Measurements from ENCODE around the gene TARBP2. TPM values are rescaled to one million over a fixed set of nuclear protein-coding genes. Genes with fewer than 3 reads are reported as not detected.
"Not testable (repeated sequence)": the region's sequence is repeated elsewhere in the genome, so short reads cannot be mapped to it uniquely, and the experiment has no call there.

The TARBP2 gene
- total RNA-seq, 1 donor from 2014 or later = 36.1 TPM

GRCh38 chr12:53474077-53474476 lies 27.0 kb upstream of the TARBP2 start:
- no peak for DNase-seq (ENCODE audit: low read depth in 2 of 2)

GRCh38 chr12:53474819-53475218 lies 26.3 kb upstream of the TARBP2 start:
- no peak for DNase-seq (ENCODE audit: low read depth in 2 of 2)

- DNase-seq (ENCODE audit: low read depth in 2 of 2) = peak; percentile 27 to 39
These were observed 24.3 kb upstream of the TARBP2 start for GRCh38 chr12:53476769-53477209.

- DNase-seq (ENCODE audit: low read depth in 2 of 2) = no peak
These were observed 22.2 kb upstream of the TARBP2 start for GRCh38 chr12:53478865-53479264.

GRCh38 chr12:53479331-53479730 lies 21.8 kb upstream of the TARBP2 start:
- no peak for DNase-seq (ENCODE audit: low read depth in 2 of 2)

- DNase-seq (ENCODE audit: low read depth in 2 of 2) = no peak
These were observed 20.3 kb upstream of the TARBP2 start for GRCh38 chr12:53480491-53481442.

GRCh38 chr12:53481458-53481857 lies 19.6 kb upstream of the TARBP2 start:
- not testable (repeated sequence) for DNase-seq (ENCODE audit: low read depth in 2 of 2)

GRCh38 chr12:53481939-53482586 lies 19.0 kb upstream of the TARBP2 start:
- peak; percentile 29 to 40 for DNase-seq (ENCODE audit: low read depth in 2 of 2)

GRCh38 chr12:53482626-53483168 lies 18.4 kb upstream of the TARBP2 start:
- DNase-seq (ENCODE audit: low read depth in 2 of 2) = no peak

- DNase-seq (ENCODE audit: low read depth in 2 of 2) = no peak
These were observed 17.7 kb upstream of the TARBP2 start for GRCh38 chr12:53483225-53483978.

- no peak for DNase-seq (ENCODE audit: low read depth in 2 of 2)
These were observed 17.1 kb upstream of the TARBP2 start for GRCh38 chr12:53483979-53484377.

GRCh38 chr12:53484686-53485575 lies 16.2 kb upstream of the TARBP2 start:
- no peak for DNase-seq (ENCODE audit: low read depth in 2 of 2)

- no peak for DNase-seq (ENCODE audit: low read depth in 2 of 2)
These were observed 14.9 kb upstream of the TARBP2 start for GRCh38 chr12:53485955-53486735.

GRCh38 chr12:53486736-53487487 lies 14.2 kb upstream of the TARBP2 start:
- DNase-seq (ENCODE audit: low read depth in 2 of 2) = no peak

- DNase-seq (ENCODE audit: low read depth in 2 of 2) = no peak
These were observed 11.7 kb upstream of the TARBP2 start for GRCh38 chr12:53489242-53489864.

- no peak for DNase-seq (ENCODE audit: low read depth in 2 of 2)
These were observed 8.9 kb upstream of the TARBP2 start for GRCh38 chr12:53492188-53492587.

- DNase-seq (ENCODE audit: low read depth in 2 of 2) = peak; percentile 91 to 96
These were observed 8.1 kb upstream of the TARBP2 start for GRCh38 chr12:53492830-53493609.
